HTERT RPE-1 (cell line): ENCODE data around the gene QSOX2.
"Not testable (repeated sequence)": the region's sequence is repeated elsewhere in the genome, so short reads cannot be mapped to it uniquely, and the experiment has no call there.

Source experiments
- in situ Hi-C: fragments of 300-500 bp; cut with MboI; formaldehyde crosslinking; loops from 4 replicates; pipeline ENCODE4 v1.14.3; 2020; ENCODE audit warnings: low sequenced_read_pairs

Gene QSOX2

GRCh38 chr9:136239983-136240330 lies 5.7 kb downstream of the QSOX2 start:
- in situ Hi-C loops: no loop called here

GRCh38 chr9:136239135-136239982 lies 6.3 kb downstream of the QSOX2 start:
- in situ Hi-C loops: no loop called here

- in situ Hi-C loops: no loop called here
These were observed 7.3 kb downstream of the QSOX2 start for GRCh38 chr9:136238342-136238732.

GRCh38 chr9:136237486-136238341 lies 7.9 kb downstream of the QSOX2 start:
- in situ Hi-C loops: no loop called here

GRCh38 chr9:136236471-136237410 lies 8.9 kb downstream of the QSOX2 start:
- in situ Hi-C loops: not testable (repeated sequence)

- in situ Hi-C loops: no loop called here
These were observed 9.7 kb downstream of the QSOX2 start for GRCh38 chr9:136235709-136236455.

- in situ Hi-C loops: no loop called here
These were observed 10.4 kb downstream of the QSOX2 start for GRCh38 chr9:136235171-136235570.

- in situ Hi-C loops: no loop called here
These were observed 11.0 kb downstream of the QSOX2 start for GRCh38 chr9:136234597-136234996.

GRCh38 chr9:136233868-136234267 lies 11.7 kb downstream of the QSOX2 start:
- in situ Hi-C loops: no loop called here

GRCh38 chr9:136233411-136233810 lies 12.2 kb downstream of the QSOX2 start:
- in situ Hi-C loops: no loop called here

GRCh38 chr9:136232969-136233368 lies 12.6 kb downstream of the QSOX2 start:
- in situ Hi-C loops: no loop called here

- in situ Hi-C loops: no loop called here
These were observed 13.9 kb downstream of the QSOX2 start for GRCh38 chr9:136231478-136232297.

GRCh38 chr9:136230773-136231172 lies 14.8 kb downstream of the QSOX2 start:
- in situ Hi-C loops: no loop called here

- in situ Hi-C loops: no loop called here
These were observed 15.2 kb downstream of the QSOX2 start for GRCh38 chr9:136230365-136230764.

- in situ Hi-C loops: no loop called here
These were observed 16.2 kb downstream of the QSOX2 start for GRCh38 chr9:136229096-136230065.

GRCh38 chr9:136228107-136228875 lies 17.3 kb downstream of the QSOX2 start:
- in situ Hi-C loops: no loop called here

- in situ Hi-C loops: no loop called here
These were observed 18.8 kb downstream of the QSOX2 start for GRCh38 chr9:136226680-136227407.
